ENCODE results near the gene POLDIP2. TPM values are rescaled to one million over a fixed set of nuclear protein-coding genes. Genes with fewer than 3 reads are reported as not detected.
A peak's percentile ranks its signal among the peaks of the same experiment; 100 is the strongest.

The POLDIP2 gene
- total RNA-seq, 1 donor from 2014 or later, result 44.4 TPM

DNA sequence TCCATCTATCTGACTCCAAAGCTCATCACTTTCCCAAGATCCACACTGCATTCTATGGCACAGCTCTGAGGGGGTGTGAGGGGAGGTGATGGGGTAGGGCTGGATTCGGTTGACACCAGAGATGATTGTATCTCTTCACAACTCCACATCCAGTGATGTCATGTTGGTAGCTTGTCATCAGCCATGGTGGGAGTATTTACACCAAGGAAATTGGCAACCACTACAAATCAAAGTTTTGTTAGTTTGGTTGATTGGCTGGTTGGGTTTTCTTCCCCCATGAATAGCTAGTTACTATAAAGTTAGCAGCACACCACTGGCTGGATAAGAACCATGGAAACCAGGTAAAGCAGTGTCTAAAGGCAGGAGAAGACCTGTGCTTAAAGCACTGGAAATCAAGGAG is 33.7 kb upstream of the POLDIP2 start:
- H3K36me3 ChIP-seq (ENCODE audit: control insufficient read depth in 3 of 3, insufficient read depth in 3 of 3, low read length in 3 of 3), result peaks cover 10 to 33% (median 21%) of the 10 kb centered on the region in 3 donors

DNA sequence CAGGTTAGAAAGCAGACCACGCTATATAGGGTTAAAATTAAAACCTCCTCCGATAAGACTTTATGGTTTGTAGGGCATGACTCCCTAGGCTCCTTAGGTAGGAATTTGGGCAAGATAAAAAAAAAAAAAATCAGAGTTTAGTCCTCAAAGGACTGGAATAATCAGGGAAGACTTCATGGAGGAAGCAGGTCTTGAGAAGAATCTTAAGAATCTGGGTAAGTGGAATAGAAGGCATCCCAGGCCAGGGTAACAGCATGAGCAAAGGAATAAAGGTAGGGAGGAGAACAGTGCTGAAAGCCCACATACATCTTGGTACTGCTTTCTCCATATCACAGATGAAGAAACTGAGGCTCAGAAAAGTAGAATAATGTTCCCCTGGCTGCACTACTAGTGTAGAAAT is 33.2 kb upstream of the POLDIP2 start:
- H3K4me1 ChIP-seq (ENCODE audit: control insufficient read depth in 3 of 3, insufficient read depth in 3 of 3, low read length in 3 of 3), result no peaks in the 10 kb centered on the region
- H3K36me3 ChIP-seq (ENCODE audit: control insufficient read depth in 3 of 3, insufficient read depth in 3 of 3, low read length in 3 of 3), result peaks cover 8 to 30% (median 21%) of the 10 kb centered on the region in 3 donors
- H3K4me3 ChIP-seq (ENCODE audit: low read length in 3 of 3), result no peak overlapping the region
- H3K9me3 ChIP-seq (ENCODE audit: control insufficient read depth in 3 of 3, low read length in 3 of 3), result no peaks in the 10 kb centered on the region
- H3K27me3 ChIP-seq (ENCODE audit: control insufficient read depth in 3 of 3, insufficient read depth in 3 of 3, low read length in 3 of 3), result no peaks in the 10 kb centered on the region
- H3K9ac ChIP-seq (ENCODE audit: low read depth in 1 of 3, low read length in 3 of 3), result no peak overlapping the region
- no peak overlapping the region for H3K27ac ChIP-seq (ENCODE audit: low read depth, low read length)

More for the DNA sequence above, 33.7 kb upstream of the POLDIP2 start:
- no peaks in the 10 kb centered on the region for H3K27me3 ChIP-seq (ENCODE audit: control insufficient read depth in 3 of 3, insufficient read depth in 3 of 3, low read length in 3 of 3)
- H3K4me1 ChIP-seq (ENCODE audit: control insufficient read depth in 3 of 3, insufficient read depth in 3 of 3, low read length in 3 of 3), result no peaks in the 10 kb centered on the region
- no peak overlapping the region for H3K27ac ChIP-seq (ENCODE audit: low read depth, low read length)
- no peaks in the 10 kb centered on the region for H3K9me3 ChIP-seq (ENCODE audit: control insufficient read depth in 3 of 3, low read length in 3 of 3)
- no peak overlapping the region for H3K9ac ChIP-seq (ENCODE audit: low read depth in 1 of 3, low read length in 3 of 3)
- H3K4me3 ChIP-seq (ENCODE audit: low read length in 3 of 3), result no peak overlapping the region

DNA sequence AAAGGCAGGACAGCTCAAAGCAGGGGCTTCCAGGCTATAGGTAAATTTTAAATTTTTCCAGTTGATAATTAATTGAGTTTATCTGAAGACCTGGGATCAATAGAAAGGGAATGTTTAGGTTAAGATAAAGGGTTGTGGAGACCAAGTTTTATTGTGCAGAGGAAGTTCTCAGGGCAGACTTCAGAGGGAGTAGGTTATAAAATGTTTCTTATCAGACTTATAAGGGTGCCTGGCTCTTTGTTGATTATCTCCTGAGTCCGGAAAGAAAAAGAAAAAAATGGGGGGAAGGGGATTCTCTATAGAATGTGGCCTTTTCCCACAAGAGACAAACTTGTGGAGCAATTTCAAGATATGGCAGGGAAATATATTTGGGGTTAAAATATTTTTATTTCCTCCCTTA is 32.8 kb upstream of the POLDIP2 start:
- Histone ChIP-seq H3K9me3 (ENCODE audit: control insufficient read depth in 3 of 3, low read length in 3 of 3) (no peaks in the 10 kb centered on the region), H3K27ac (ENCODE audit: low read depth, low read length) (no peak overlapping the region), H3K4me3 (ENCODE audit: low read length in 3 of 3) (no peak overlapping the region), H3K9ac (ENCODE audit: low read depth in 1 of 3, low read length in 3 of 3) (no peak overlapping the region), H3K4me1 (ENCODE audit: control insufficient read depth in 3 of 3, insufficient read depth in 3 of 3, low read length in 3 of 3) (no peaks in the 10 kb centered on the region), H3K36me3 (ENCODE audit: control insufficient read depth in 3 of 3, insufficient read depth in 3 of 3, low read length in 3 of 3) (peaks cover 7 to 27% (median 21%) of the 10 kb centered on the region in 3 donors), H3K27me3 (ENCODE audit: control insufficient read depth in 3 of 3, insufficient read depth in 3 of 3, low read length in 3 of 3) (no peaks in the 10 kb centered on the region)

DNA sequence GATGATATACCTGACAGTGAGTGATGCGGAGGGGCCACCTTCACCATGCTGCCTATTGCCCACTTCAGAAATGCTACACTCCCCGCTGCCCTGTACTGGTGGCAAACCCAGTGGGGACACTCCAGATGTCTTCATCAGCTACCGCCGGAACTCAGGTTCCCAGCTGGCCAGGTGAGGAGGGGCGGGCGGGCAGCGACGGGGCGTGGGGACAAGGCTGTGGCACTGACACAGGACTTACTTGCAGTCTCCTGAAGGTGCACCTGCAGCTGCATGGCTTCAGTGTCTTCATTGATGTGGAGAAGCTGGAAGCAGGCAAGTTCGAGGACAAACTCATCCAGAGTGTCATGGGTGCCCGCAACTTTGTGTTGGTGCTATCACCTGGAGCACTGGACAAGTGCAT is 30.8 kb upstream of the POLDIP2 start:
- peaks cover 0 to 6% (median 0%) of the 10 kb centered on the region in 3 donors for H3K27me3 ChIP-seq (ENCODE audit: control insufficient read depth in 3 of 3, insufficient read depth in 3 of 3, low read length in 3 of 3)
- H3K36me3 ChIP-seq (ENCODE audit: control insufficient read depth in 3 of 3, insufficient read depth in 3 of 3, low read length in 3 of 3), result peaks cover 7 to 27% (median 21%) of the 10 kb centered on the region in 3 donors
- no peak overlapping the region for H3K4me3 ChIP-seq (ENCODE audit: low read length in 3 of 3)
- H3K27ac ChIP-seq (ENCODE audit: low read depth, low read length), result no peak overlapping the region
- no peak overlapping the region for H3K9ac ChIP-seq (ENCODE audit: low read depth in 1 of 3, low read length in 3 of 3)
- H3K9me3 ChIP-seq (ENCODE audit: control insufficient read depth in 3 of 3, low read length in 3 of 3), result no peaks in the 10 kb centered on the region
- peaks cover 0 to 4% (median 0%) of the 10 kb centered on the region in 3 donors for H3K4me1 ChIP-seq (ENCODE audit: control insufficient read depth in 3 of 3, insufficient read depth in 3 of 3, low read length in 3 of 3)

DNA sequence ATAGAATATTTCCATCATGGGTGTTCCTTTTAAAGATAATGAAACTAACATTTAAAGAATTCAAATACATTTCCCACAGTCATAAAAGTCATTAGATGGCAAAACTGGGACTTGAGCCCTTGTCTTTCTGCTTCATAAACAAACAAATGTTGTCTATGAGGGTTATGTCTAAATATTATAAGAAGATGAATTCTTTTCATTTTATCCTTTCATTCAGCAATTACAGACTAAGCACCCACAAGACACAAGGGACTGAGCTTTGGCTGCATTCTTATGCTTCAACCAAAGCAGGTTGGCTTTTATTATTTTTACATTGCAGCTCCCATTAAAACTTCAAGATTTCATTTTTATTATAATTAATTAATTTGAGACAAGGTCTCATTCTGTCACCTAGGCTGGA is 29.1 kb upstream of the POLDIP2 start:
- H3K36me3 ChIP-seq (ENCODE audit: control insufficient read depth in 3 of 3, insufficient read depth in 3 of 3, low read length in 3 of 3), result peaks cover 6 to 21% (median 21%) of the 10 kb centered on the region in 3 donors
- peaks cover 4 to 7% (median 5%) of the 10 kb centered on the region in 3 donors for H3K27me3 ChIP-seq (ENCODE audit: control insufficient read depth in 3 of 3, insufficient read depth in 3 of 3, low read length in 3 of 3)
- no peak overlapping the region for H3K27ac ChIP-seq (ENCODE audit: low read depth, low read length)
- no peak overlapping the region for H3K4me3 ChIP-seq (ENCODE audit: low read length in 3 of 3)
- no peak overlapping the region for H3K9ac ChIP-seq (ENCODE audit: low read depth in 1 of 3, low read length in 3 of 3)
- no peaks in the 10 kb centered on the region for H3K9me3 ChIP-seq (ENCODE audit: control insufficient read depth in 3 of 3, low read length in 3 of 3)
- H3K4me1 ChIP-seq (ENCODE audit: control insufficient read depth in 3 of 3, insufficient read depth in 3 of 3, low read length in 3 of 3), result peaks cover 2 to 4% (median 3%) of the 10 kb centered on the region in 3 donors

DNA sequence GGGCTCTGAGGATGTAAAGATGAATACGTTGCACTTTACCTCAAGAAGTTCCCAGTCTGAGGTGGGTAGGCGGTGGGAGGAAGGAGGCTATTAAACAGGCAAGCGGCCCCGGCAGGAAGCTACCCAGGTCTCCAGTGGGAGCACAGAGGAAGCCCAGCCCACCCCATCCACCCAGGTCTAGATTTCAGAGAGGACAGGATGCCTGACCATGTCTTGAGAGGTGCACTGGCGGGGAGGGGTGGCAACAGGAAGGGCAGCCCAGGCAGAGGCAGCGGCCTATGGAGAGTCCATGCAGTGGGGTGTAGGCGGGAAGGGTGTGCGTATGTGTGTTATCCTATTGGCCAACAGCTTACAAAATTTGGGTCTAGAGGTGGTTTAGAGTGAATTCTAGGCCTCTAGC is 28.1 kb upstream of the POLDIP2 start:
- no peak overlapping the region for H3K4me3 ChIP-seq (ENCODE audit: low read length in 3 of 3)
- no peaks in the 10 kb centered on the region for H3K9me3 ChIP-seq (ENCODE audit: control insufficient read depth in 3 of 3, low read length in 3 of 3)
- H3K27ac ChIP-seq (ENCODE audit: low read depth, low read length), result no peak overlapping the region
- H3K4me1 ChIP-seq (ENCODE audit: control insufficient read depth in 3 of 3, insufficient read depth in 3 of 3, low read length in 3 of 3), result peaks cover 4 to 9% (median 6%) of the 10 kb centered on the region in 3 donors
- H3K36me3 ChIP-seq (ENCODE audit: control insufficient read depth in 3 of 3, insufficient read depth in 3 of 3, low read length in 3 of 3), result peaks cover 2 to 18% (median 13%) of the 10 kb centered on the region in 3 donors
- peaks cover 7 to 10% (median 9%) of the 10 kb centered on the region in 3 donors for H3K27me3 ChIP-seq (ENCODE audit: control insufficient read depth in 3 of 3, insufficient read depth in 3 of 3, low read length in 3 of 3)
- no peak overlapping the region for H3K9ac ChIP-seq (ENCODE audit: low read depth in 1 of 3, low read length in 3 of 3)

DNA sequence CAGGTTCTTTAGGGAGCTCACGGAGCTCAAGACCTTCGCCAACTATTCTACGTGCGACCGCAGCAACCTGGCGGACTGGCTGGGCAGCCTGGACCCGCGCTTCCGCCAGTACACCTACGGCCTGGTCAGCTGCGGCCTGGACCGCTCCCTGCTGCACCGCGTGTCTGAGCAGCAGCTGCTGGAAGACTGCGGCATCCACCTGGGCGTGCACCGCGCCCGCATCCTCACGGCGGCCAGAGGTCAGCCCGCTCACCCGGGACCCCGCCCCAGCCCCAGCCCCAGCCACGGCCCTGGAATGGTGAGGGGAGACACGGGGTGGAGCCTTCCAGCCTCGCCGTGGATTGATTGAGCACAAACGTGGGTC is 27.7 kb upstream of the POLDIP2 start:
- peaks cover 7 to 10% (median 9%) of the 10 kb centered on the region in 3 donors for H3K27me3 ChIP-seq (ENCODE audit: control insufficient read depth in 3 of 3, insufficient read depth in 3 of 3, low read length in 3 of 3)
- H3K9ac ChIP-seq (ENCODE audit: low read depth in 1 of 3, low read length in 3 of 3), result peak overlapping the region in 1 of 3 donors; percentile 57
- no peak overlapping the region for H3K27ac ChIP-seq (ENCODE audit: low read depth, low read length)
- peak overlapping the region; percentile 54 to 74 (median 59) for H3K4me3 ChIP-seq (ENCODE audit: low read length in 3 of 3)
- H3K4me1 ChIP-seq (ENCODE audit: control insufficient read depth in 3 of 3, insufficient read depth in 3 of 3, low read length in 3 of 3), result peaks cover 4 to 9% (median 6%) of the 10 kb centered on the region in 3 donors
- peaks cover 2 to 18% (median 13%) of the 10 kb centered on the region in 3 donors for H3K36me3 ChIP-seq (ENCODE audit: control insufficient read depth in 3 of 3, insufficient read depth in 3 of 3, low read length in 3 of 3)
- H3K9me3 ChIP-seq (ENCODE audit: control insufficient read depth in 3 of 3, low read length in 3 of 3), result no peaks in the 10 kb centered on the region

DNA sequence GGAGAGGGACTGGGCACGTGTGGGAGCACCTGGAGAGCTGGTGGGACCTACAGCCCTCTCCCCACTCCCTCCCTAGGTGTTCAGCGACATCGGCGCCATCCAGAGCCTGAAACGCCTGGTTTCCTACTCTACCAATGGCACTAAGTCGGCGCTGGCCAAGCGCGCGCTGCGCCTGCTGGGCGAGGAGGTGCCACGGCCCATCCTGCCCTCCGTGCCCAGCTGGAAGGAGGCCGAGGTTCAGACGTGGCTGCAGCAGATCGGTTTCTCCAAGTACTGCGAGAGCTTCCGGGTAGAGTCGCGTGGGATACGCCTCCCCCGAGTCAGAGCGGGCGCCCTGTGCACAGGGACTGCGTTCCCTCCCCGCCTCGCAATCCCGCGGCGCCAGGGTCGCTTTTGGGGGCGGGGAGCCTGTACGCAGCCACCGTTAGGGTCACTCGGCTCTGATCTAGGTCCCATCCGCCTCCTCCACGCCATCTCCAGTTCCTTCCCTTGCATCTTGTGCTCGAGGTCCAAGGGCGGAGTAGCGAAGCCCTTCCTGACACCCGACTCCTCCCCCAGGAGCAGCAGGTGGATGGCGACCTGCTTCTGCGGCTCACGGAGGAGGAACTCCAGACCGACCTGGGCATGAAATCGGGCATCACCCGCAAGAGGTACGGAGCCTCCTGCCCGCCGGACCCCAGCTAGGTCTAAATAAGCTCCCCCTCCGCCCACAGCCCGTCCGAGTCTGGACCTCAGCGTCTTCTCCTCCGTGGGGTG is 27.1 kb upstream of the POLDIP2 start:
- Histone ChIP-seq H3K4me1 (ENCODE audit: control insufficient read depth in 3 of 3, insufficient read depth in 3 of 3, low read length in 3 of 3) (peaks cover 4 to 9% (median 6%) of the 10 kb centered on the region in 3 donors), H3K9ac (ENCODE audit: low read depth in 1 of 3, low read length in 3 of 3) (peak overlapping the region in 1 of 3 donors; percentile 57), H3K9me3 (ENCODE audit: control insufficient read depth in 3 of 3, low read length in 3 of 3) (no peaks in the 10 kb centered on the region), H3K27ac (ENCODE audit: low read depth, low read length) (no peak overlapping the region), H3K4me3 (ENCODE audit: low read length in 3 of 3) (peak overlapping the region; percentile 54 to 74 (median 59)), H3K27me3 (ENCODE audit: control insufficient read depth in 3 of 3, insufficient read depth in 3 of 3, low read length in 3 of 3) (peaks cover 7 to 10% (median 9%) of the 10 kb centered on the region in 3 donors), H3K36me3 (ENCODE audit: control insufficient read depth in 3 of 3, insufficient read depth in 3 of 3, low read length in 3 of 3) (peaks cover 2 to 14% (median 9%) of the 10 kb centered on the region in 3 donors)

DNA sequence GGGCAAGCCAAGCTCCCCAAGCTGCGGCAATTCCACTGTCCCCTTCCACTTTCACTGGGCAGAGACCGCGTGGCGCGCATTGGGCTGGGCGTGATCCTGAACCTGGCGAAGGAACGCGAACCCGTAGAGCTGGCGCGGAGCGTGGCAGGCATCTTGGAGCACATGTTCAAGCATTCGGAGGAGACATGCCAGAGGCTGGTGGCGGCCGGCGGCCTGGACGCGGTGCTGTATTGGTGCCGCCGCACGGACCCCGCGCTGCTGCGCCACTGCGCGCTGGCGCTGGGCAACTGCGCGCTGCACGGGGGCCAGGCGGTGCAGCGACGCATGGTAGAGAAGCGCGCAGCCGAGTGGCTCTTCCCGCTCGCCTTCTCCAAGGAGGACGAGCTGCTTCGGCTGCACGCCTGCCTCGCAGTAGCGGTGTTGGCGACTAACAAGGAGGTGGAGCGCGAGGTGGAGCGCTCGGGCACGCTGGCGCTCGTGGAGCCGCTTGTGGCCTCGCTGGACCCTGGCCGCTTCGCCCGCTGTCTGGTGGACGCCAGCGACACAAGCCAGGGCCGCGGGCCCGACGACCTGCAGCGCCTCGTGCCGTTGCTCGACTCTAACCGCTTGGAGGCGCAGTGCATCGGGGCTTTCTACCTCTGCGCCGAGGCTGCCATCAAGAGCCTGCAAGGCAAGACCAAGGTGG is 24.0 kb upstream of the POLDIP2 start:
- no peak overlapping the region for H3K9ac ChIP-seq (ENCODE audit: low read depth in 1 of 3, low read length in 3 of 3)
- H3K4me3 ChIP-seq (ENCODE audit: low read length in 3 of 3), result peak overlapping the region in 1 of 3 donors; percentile 29
- no peaks in the 10 kb centered on the region for H3K36me3 ChIP-seq (ENCODE audit: control insufficient read depth in 3 of 3, insufficient read depth in 3 of 3, low read length in 3 of 3)
- peaks cover 4 to 9% (median 6%) of the 10 kb centered on the region in 3 donors for H3K4me1 ChIP-seq (ENCODE audit: control insufficient read depth in 3 of 3, insufficient read depth in 3 of 3, low read length in 3 of 3)
- H3K9me3 ChIP-seq (ENCODE audit: control insufficient read depth in 3 of 3, low read length in 3 of 3), result no peaks in the 10 kb centered on the region
- H3K27ac ChIP-seq (ENCODE audit: low read depth, low read length), result no peak overlapping the region
- H3K27me3 ChIP-seq (ENCODE audit: control insufficient read depth in 3 of 3, insufficient read depth in 3 of 3, low read length in 3 of 3), result peaks cover 7 to 10% (median 9%) of the 10 kb centered on the region in 3 donors

Measured in skeletal muscle tissue (tissue), 4 donors.